ENCODE measurements around the gene MAPKAPK5.
"Not testable (repeated sequence)": the region's sequence is repeated elsewhere in the genome, so short reads cannot be mapped to it uniquely, and the experiment has no call there.

MAPKAPK5 gene

GRCh38 chr12:111823891-111824290 lies 18.1 kb upstream of the MAPKAPK5 start:
- Histone ChIP-seq H3K9me3 (ENCODE audit: insufficient read depth, low read length, severe bottlenecking) (no peaks in the 10 kb centered on the region), H3K9ac (ENCODE audit: low read depth, low read length) (no peak overlapping the region), H4K20me1 (ENCODE audit: insufficient read depth, low read length) (no peaks in the 10 kb centered on the region; the same call in 1 of the 2 replicates), H3K36me3 (ENCODE audit: insufficient read depth, low read length) (no peaks in the 10 kb centered on the region), H3K4me3 (ENCODE audit: low read depth in 1 of 2, low read length in 2 of 2) (no peak overlapping the region), H3K79me2 (ENCODE audit: insufficient read depth, low read length) (no peaks in the 10 kb centered on the region), H3K27ac (ENCODE audit: low read length) (no peak overlapping the region), H3K27me3 (ENCODE audit: insufficient read depth, low read length, poor library complexity) (peaks cover 4% of the 10 kb centered on the region), H2AFZ (ENCODE audit: low read depth, low read length) (no peak overlapping the region), H3K4me1 (ENCODE audit: insufficient read depth, low read length) (no peaks in the 10 kb centered on the region), H3K4me2 (ENCODE audit: insufficient read depth, low read length) (no peak overlapping the region)
- TF ChIP-seq CTCF (IDR thresholded peaks at IDR 0.05; ENCODE audit: borderline replicate concordance, extremely low read depth, low read length, poor library complexity, severe bottlenecking) (no peak), EZH2 (IDR thresholded peaks at IDR 0.05; ENCODE audit: borderline replicate concordance, low read depth, low read length, severe bottlenecking) (no peak)
- DNase-seq = no peak
- no peak for ATAC-seq (ENCODE audit: insufficient read depth, low read depth)

GRCh38 chr12:111824312-111824711 lies 17.7 kb upstream of the MAPKAPK5 start:
- H3K4me2 ChIP-seq (ENCODE audit: insufficient read depth, low read length); H3K27ac ChIP-seq (ENCODE audit: low read length); H4K20me1 ChIP-seq (ENCODE audit: insufficient read depth, low read length); DNase-seq; H3K9me3 ChIP-seq (ENCODE audit: insufficient read depth, low read length, severe bottlenecking); H3K4me3 ChIP-seq (ENCODE audit: low read depth in 1 of 2, low read length in 2 of 2); H3K79me2 ChIP-seq (ENCODE audit: insufficient read depth, low read length); H3K4me1 ChIP-seq (ENCODE audit: insufficient read depth, low read length); H3K27me3 ChIP-seq (ENCODE audit: insufficient read depth, low read length, poor library complexity); ATAC-seq (ENCODE audit: insufficient read depth, low read depth); H3K36me3 ChIP-seq (ENCODE audit: insufficient read depth, low read length); H3K9ac ChIP-seq (ENCODE audit: low read depth, low read length); H2AFZ ChIP-seq (ENCODE audit: low read depth, low read length): not testable (repeated sequence)
- TF ChIP-seq CTCF (IDR thresholded peaks at IDR 0.05; ENCODE audit: borderline replicate concordance, extremely low read depth, low read length, poor library complexity, severe bottlenecking) = peak; percentile 39

GRCh38 chr12:111825509-111825908 lies 16.5 kb upstream of the MAPKAPK5 start:
- Histone ChIP-seq H3K27me3 (ENCODE audit: insufficient read depth, low read length, poor library complexity) (peaks cover 4% of the 10 kb centered on the region), H3K9me3 (ENCODE audit: insufficient read depth, low read length, severe bottlenecking) (no peaks in the 10 kb centered on the region), H3K4me2 (ENCODE audit: insufficient read depth, low read length) (no peak overlapping the region), H3K36me3 (ENCODE audit: insufficient read depth, low read length) (no peaks in the 10 kb centered on the region), H3K79me2 (ENCODE audit: insufficient read depth, low read length) (no peaks in the 10 kb centered on the region), H2AFZ (ENCODE audit: low read depth, low read length) (no peak overlapping the region), H4K20me1 (ENCODE audit: insufficient read depth, low read length) (no peaks in the 10 kb centered on the region; the same call in 1 of the 2 replicates), H3K9ac (ENCODE audit: low read depth, low read length) (no peak overlapping the region), H3K27ac (ENCODE audit: low read length) (no peak overlapping the region), H3K4me1 (ENCODE audit: insufficient read depth, low read length) (no peaks in the 10 kb centered on the region), H3K4me3 (ENCODE audit: low read depth in 1 of 2, low read length in 2 of 2) (no peak overlapping the region)
- ATAC-seq (ENCODE audit: insufficient read depth, low read depth) = no peak
- TF ChIP-seq CTCF (IDR thresholded peaks at IDR 0.05; ENCODE audit: borderline replicate concordance, extremely low read depth, low read length, poor library complexity, severe bottlenecking) (no peak), EZH2 (IDR thresholded peaks at IDR 0.05; ENCODE audit: borderline replicate concordance, low read depth, low read length, severe bottlenecking) (no peak)
- no peak for DNase-seq

GRCh38 chr12:111826316-111826715 lies 15.7 kb upstream of the MAPKAPK5 start:
- H3K27ac ChIP-seq (ENCODE audit: low read length) = no peak overlapping the region
- TF ChIP-seq CTCF (IDR thresholded peaks at IDR 0.05; ENCODE audit: borderline replicate concordance, extremely low read depth, low read length, poor library complexity, severe bottlenecking) (no peak), EZH2 (IDR thresholded peaks at IDR 0.05; ENCODE audit: borderline replicate concordance, low read depth, low read length, severe bottlenecking) (no peak)
- DNase-seq (no peak), ATAC-seq (ENCODE audit: insufficient read depth, low read depth) (no peak)
- H2AFZ ChIP-seq (ENCODE audit: low read depth, low read length) = no peak overlapping the region
- H3K4me3 ChIP-seq (ENCODE audit: low read depth in 1 of 2, low read length in 2 of 2) = no peak overlapping the region
- H3K4me2 ChIP-seq (ENCODE audit: insufficient read depth, low read length) = no peak overlapping the region
- H3K9me3 ChIP-seq (ENCODE audit: insufficient read depth, low read length, severe bottlenecking) = no peaks in the 10 kb centered on the region
- H3K9ac ChIP-seq (ENCODE audit: low read depth, low read length) = no peak overlapping the region
- H3K36me3 ChIP-seq (ENCODE audit: insufficient read depth, low read length) = no peaks in the 10 kb centered on the region
- H3K4me1 ChIP-seq (ENCODE audit: insufficient read depth, low read length) = no peaks in the 10 kb centered on the region
- no peaks in the 10 kb centered on the region for H3K79me2 ChIP-seq (ENCODE audit: insufficient read depth, low read length)
- peaks cover 4% of the 10 kb centered on the region for H3K27me3 ChIP-seq (ENCODE audit: insufficient read depth, low read length, poor library complexity)
- H4K20me1 ChIP-seq (ENCODE audit: insufficient read depth, low read length) = no peaks in the 10 kb centered on the region; the same call in 1 of the 2 replicates

All from DND-41 (cell line).